K562 (cell line): Measurements from ENCODE around the gene TESK2. TPM values are rescaled to one million over a fixed set of nuclear protein-coding genes. Genes with fewer than 3 reads are reported as not detected.

Experiments used
- ATAC-seq: fragments of 200-7000 bp; cut with Tn5 transposase; 3 replicates; pipeline ENCODE4 v1.9.1; 2020; ENCODE audit warnings: moderate library complexity
- BruUV-seq: library from RNA; stranded (reverse); fragments of 400-500 nt; replicated peaks from 2 replicates; lab custom pipeline; 2021; lab: Mats Ljungman, UMichigan
- CTCF ChIA-PET: fragments of 300-600 bp; formaldehyde crosslinking; extraction: SDS; loops from one replicate; lab custom pipeline; 2021; ENCODE audit warnings: low intra/inter-chr PET ratio; lab: Yijun Ruan, JAX
- POLR2A ChIA-PET: fragments of 300-600, 350-650 bp; sonication (Branson Sonifier 250); formaldehyde crosslinking; extraction: SDS; loops from one replicate; lab custom pipeline; 2021; ENCODE audit warnings: antibody characterized with exemption, inconsistent platforms; lab: Yijun Ruan, JAX
- DNase-seq, 4 experiments: peaks; one replicate each; pipeline versions ENCODE4 v3.0.0 to v3.0.0-alpha.2; 2011 to 2018; ENCODE audit warnings: low spot score in 3 of 4, mixed read lengths in 3 of 4; ENCODE audit errors: extremely low read depth in 1 of 4
- FAIRE-seq: peaks from 2 replicates; lab custom pipeline; 2011; peaks lifted over from hg19 to GRCh38; lab: Jason Lieb, UNC
- H2AFZ ChIP-seq: 2 replicates; pipeline ENCODE4 v1.6.0; 2011; ENCODE audit warnings: low read depth, low read length, control low read depth, inconsistent platforms
- H3K27ac ChIP-seq: fragments of 200-600 bp; 3 replicates; pipeline ENCODE4 v1.8.0; 2011; ENCODE audit warnings: low read depth, mild to moderate bottlenecking, control low read depth, inconsistent platforms, low read length, moderate library complexity, mixed read lengths; ENCODE audit errors: extremely low read depth
- H3K27me3 ChIP-seq, 2 experiments: fragments of 300-600 bp in 1 of 2; 2 replicates in 1 of 2; 3 replicates in 1 of 2; pipeline versions ENCODE4 v1.6.0 to v1.8.0; 2011; ENCODE audit warnings: inconsistent platforms in 2 of 2, low read length in 2 of 2, mild to moderate bottlenecking in 1 of 2, mixed read lengths in 1 of 2, moderate library complexity in 1 of 2; ENCODE audit not compliant: control insufficient read depth in 2 of 2, insufficient read depth in 2 of 2
- H3K36me3 ChIP-seq: fragments of 300-600 bp; 3 replicates; pipeline ENCODE4 v1.8.0; 2011; ENCODE audit warnings: mild to moderate bottlenecking, low read length, inconsistent platforms; ENCODE audit not compliant: control insufficient read depth, insufficient read depth
- H3K4me1 ChIP-seq, 2 experiments: fragments of 200-600 bp in 1 of 2; replicated peaks in 1 of 2; 2 replicates in 1 of 2; 3 replicates in 1 of 2; pipeline versions ENCODE4 v1.5.1 to v1.8.0; 2011; ENCODE audit warnings: inconsistent platforms in 2 of 2, low read length in 2 of 2, mild to moderate bottlenecking in 1 of 2, mixed read lengths in 1 of 2, moderate library complexity in 1 of 2; ENCODE audit not compliant: control insufficient read depth in 2 of 2, insufficient read depth in 2 of 2
- H3K4me2 ChIP-seq: 2 replicates; pipeline ENCODE4 v1.6.1; 2011; ENCODE audit warnings: low read length, control low read depth, inconsistent platforms, mixed read lengths; ENCODE audit not compliant: insufficient read depth
- H3K4me3 ChIP-seq: fragments of 200-600 bp; sonication (generic), shearing (Covaris generic); 2 replicates; pipeline ENCODE4 v1.5.1; 2016; ENCODE audit warnings: control low read depth, inconsistent platforms
- H3K79me2 ChIP-seq: fragments of 200-600 bp; 3 replicates; pipeline ENCODE4 v1.8.0; 2011; ENCODE audit warnings: low read length, inconsistent platforms; ENCODE audit not compliant: control insufficient read depth, insufficient read depth
- H3K9ac ChIP-seq, 2 experiments: 2 replicates each; pipeline versions ENCODE4 v1.6.0 to v1.6.1; 2011; ENCODE audit warnings: low read depth in 2 of 2, low read length in 2 of 2, control low read depth in 1 of 2, inconsistent platforms in 1 of 2, mild to moderate bottlenecking in 1 of 2, mixed read lengths in 1 of 2; ENCODE audit not compliant: insufficient read depth in 1 of 2
- H3K9me1 ChIP-seq: one replicate; pipeline ENCODE4 v1.6.0; 2011; ENCODE audit warnings: inconsistent platforms, mild to moderate bottlenecking, low read length, moderate library complexity; ENCODE audit not compliant: control insufficient read depth, insufficient read depth
- H3K9me3 ChIP-seq: replicated peaks from 2 replicates; pipeline ENCODE4 v1.5.1; 2011; ENCODE audit warnings: low read depth, low read length, inconsistent platforms; ENCODE audit not compliant: control insufficient read depth, insufficient read depth
- H4K20me1 ChIP-seq: replicated peaks from 2 replicates; pipeline ENCODE4 v1.6.1; 2011; ENCODE audit warnings: low read length, inconsistent platforms, mixed read lengths; ENCODE audit not compliant: control insufficient read depth, insufficient read depth
- ADNP ChIP-seq: fragments of 200-800 bp; sonication (Bioruptor generic); IDR thresholded peaks from 2 replicates; pipeline ENCODE4 v1.6.1; 2016; ENCODE audit warnings: missing genetic modification characterization, missing compliant biosample characterization
- E2F4 ChIP-seq: sonication (generic); formaldehyde crosslinking; IDR thresholded peaks from 2 replicates; pipeline ENCODE4 v1.8.0; 2022; ENCODE audit warnings: mild to moderate bottlenecking, low read depth, missing genetic modification reagents
- MAX ChIP-seq: sonication (generic); formaldehyde crosslinking; IDR thresholded peaks from 2 replicates; pipeline ENCODE4 v1.9.0; 2022; ENCODE audit warnings: mild to moderate bottlenecking, missing genetic modification reagents
- MAZ ChIP-seq, 2 experiments: fragments of 450-650 bp in 1 of 2; sonication (generic) in 1 of 2; formaldehyde crosslinking; IDR thresholded peaks in 1 of 2; conservative IDR thresholded peaks in 1 of 2; 2 replicates each; pipeline versions ENCODE4 v1.4.0 to v1.5.0; 2020; ENCODE audit warnings: mild to moderate bottlenecking in 1 of 2, missing genetic modification reagents in 1 of 2
- RBFOX2 ChIP-seq: fragments of 200-400 bp; formaldehyde crosslinking; IDR thresholded peaks from 2 replicates; pipeline ENCODE4 v1.6.1; 2017; ENCODE audit warnings: low read depth, mild to moderate bottlenecking, low read length, moderate library complexity
- SPI1 ChIP-seq: IDR thresholded peaks from 2 replicates; pipeline ENCODE4 v1.6.1; 2011; ENCODE audit warnings: low read depth, low read length, control low read depth, borderline replicate concordance
- TCF7L2 ChIP-seq: fragments of 150-350 bp; IDR thresholded peaks from 2 replicates; pipeline ENCODE4 v1.6.1; 2016; ENCODE audit warnings: low read depth, mild to moderate bottlenecking, low read length, moderate library complexity
- TFE3 ChIP-seq: fragments of 450-650 bp; formaldehyde crosslinking; IDR thresholded peaks from 2 replicates; pipeline ENCODE4 v1.4.0; 2020; ENCODE audit warnings: mild to moderate bottlenecking, mixed read lengths
- ZNF224 ChIP-seq: sonication (generic); formaldehyde crosslinking; IDR thresholded peaks from 2 replicates; pipeline ENCODE4 v1.8.0; 2022; ENCODE audit warnings: mild to moderate bottlenecking, missing genetic modification reagents
- in situ Hi-C: fragments of 300-500 bp; cut with MboI; formaldehyde crosslinking; loops from 4 replicates; pipeline ENCODE4 v1.15.0; 2018; ENCODE audit warnings: inconsistent platforms, mixed read lengths
- intact Hi-C: fragments of 100-400 bp; cut with micrococcal nuclease; formaldehyde crosslinking; loops from 2 replicates; pipeline ENCODE4 v1.14.2; 2022
- polyA plus RNA-seq, 8 experiments: library from polyadenylated mRNA; depleted of rRNA in 4 of 8; stranded (reverse) in 5 of 8; unstranded in 3 of 8; fragments of >200 nt; fragmentation: Nextera tagmentation in 2 of 8; fragmentation: Illumina TruSeq in 1 of 8; extraction: Ambion mirVana in 2 of 8; extraction: Trizol in 1 of 8; gene quantifications; 2 replicates each; pipeline versions ENCODE4 v1.2.1 to v1.2.3, GENCODE V29; 2011 to 2014; ENCODE audit warnings: inconsistent platforms in 1 of 8, missing spikeins in 1 of 8
- total RNA-seq, 7 experiments: library from RNA; depleted of rRNA in 6 of 7; stranded (reverse); fragments of >200 nt in 6 of 7; fragmentation: Illumina TruSeq in 2 of 7; extraction: Trizol in 2 of 7; gene quantifications; 2 replicates each; pipeline versions ENCODE4 v1.2.1 to v1.2.3, GENCODE V29; 2011 to 2021; ENCODE audit warnings: low replicate concordance in 1 of 7
- TF ChIP-seq, protein P1 (sequence below): fragments of 250-450 bp; sonication (Bioruptor Pico); IDR thresholded peaks from 2 replicates; pipeline ENCODE4 v1.6.1; 2021; ENCODE audit warnings: mild to moderate bottlenecking
- TF ChIP-seq, protein P2 (sequence below), 2 experiments: fragments of 450-650 bp; IDR thresholded peaks; 2 replicates each; pipeline ENCODE4 v1.6.1; 2016

TESK2 gene
- total and polyA plus RNA-seq, 9 of the 15 experiments (the other 6 are each of a cell fraction or from before 2014, with no cell fraction given), result 1.6 to 5.3 (median 3.7) TPM

DNA sequence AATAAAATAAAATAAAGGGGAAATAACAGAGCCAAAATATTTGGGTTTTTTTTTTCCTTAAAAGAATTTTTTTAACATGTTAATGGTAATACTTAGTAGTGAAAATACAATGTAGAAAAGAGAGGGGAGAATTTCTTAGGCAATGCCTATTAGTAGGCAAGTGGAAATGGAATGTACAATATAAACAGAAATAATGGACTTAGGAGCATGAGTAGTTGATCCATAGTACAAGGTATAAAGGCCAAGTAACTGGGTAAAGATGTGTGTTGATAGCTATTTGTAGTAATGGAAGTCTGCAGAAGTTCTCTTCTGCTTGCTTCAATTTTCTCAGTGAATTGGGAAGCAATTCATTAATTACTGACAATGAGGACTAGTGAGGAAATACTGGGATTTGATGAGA lies 34.4 kb downstream of the TESK2 start:
- in situ Hi-C loops, result no loop called here
- Histone ChIP-seq H3K4me3 (no peak overlapping the region), H3K36me3 (no peaks in the 10 kb centered on the region), H3K4me2 (no peak overlapping the region), H3K27me3 (no peaks in the 10 kb centered on the region; a peak in 1 of 5 replicates), H4K20me1 (no peaks in the 10 kb centered on the region), H3K9me1 (no peaks in the 10 kb centered on the region), H3K9me3 (no peaks in the 10 kb centered on the region), H2AFZ (no peak overlapping the region), H3K9ac (no peak overlapping the region), H3K79me2 (no peaks in the 10 kb centered on the region), H3K27ac (no peak overlapping the region), H3K4me1 (peaks cover 0 to 4% of the 10 kb centered on the region in 2 experiments; a peak in 1 of 5 replicates)
- intact Hi-C loops, result no loop called here
- ATAC-seq (no peak), FAIRE-seq (no peak), DNase-seq (no peak)
- no TSS peak for BruUV-seq
- POLR2A ChIA-PET, result interaction anchor here (0.5 to 1.0 kb wide), 3 partner anchors 14 to 675 kb away, joined by 3 to 8 read pairs (median 3); partner anchors contain the start of genes MUTYH and TOE1
- CTCF ChIA-PET, result no interaction called here
- no peak for TF ChIP-seq TCF7L2
- TF ChIP-seq MAZ (CRISPR knock-in tag; conservative IDR thresholded peaks at IDR 0.05 in 1 of 2, IDR thresholded peaks at IDR 0.05 in 1 of 2), result no peak
- TF ChIP-seq, protein P1, sequence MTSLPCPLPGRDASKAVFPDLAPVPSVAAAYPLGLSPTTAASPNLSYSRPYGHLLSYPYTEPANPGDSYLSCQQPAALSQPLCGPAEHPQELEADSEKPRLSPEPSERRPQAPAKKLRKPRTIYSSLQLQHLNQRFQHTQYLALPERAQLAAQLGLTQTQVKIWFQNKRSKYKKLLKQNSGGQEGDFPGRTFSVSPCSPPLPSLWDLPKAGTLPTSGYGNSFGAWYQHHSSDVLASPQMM (CRISPR knock-in tag), result no peak
- TF ChIP-seq E2F4 (CRISPR knock-in tag), result no peak
- TF ChIP-seq SPI1, result no peak
- no peak for TF ChIP-seq RBFOX2
- no peak for TF ChIP-seq ZNF224 (CRISPR knock-in tag)
- TF ChIP-seq MAX (CRISPR knock-in tag), result no peak
- TF ChIP-seq, protein P2, sequence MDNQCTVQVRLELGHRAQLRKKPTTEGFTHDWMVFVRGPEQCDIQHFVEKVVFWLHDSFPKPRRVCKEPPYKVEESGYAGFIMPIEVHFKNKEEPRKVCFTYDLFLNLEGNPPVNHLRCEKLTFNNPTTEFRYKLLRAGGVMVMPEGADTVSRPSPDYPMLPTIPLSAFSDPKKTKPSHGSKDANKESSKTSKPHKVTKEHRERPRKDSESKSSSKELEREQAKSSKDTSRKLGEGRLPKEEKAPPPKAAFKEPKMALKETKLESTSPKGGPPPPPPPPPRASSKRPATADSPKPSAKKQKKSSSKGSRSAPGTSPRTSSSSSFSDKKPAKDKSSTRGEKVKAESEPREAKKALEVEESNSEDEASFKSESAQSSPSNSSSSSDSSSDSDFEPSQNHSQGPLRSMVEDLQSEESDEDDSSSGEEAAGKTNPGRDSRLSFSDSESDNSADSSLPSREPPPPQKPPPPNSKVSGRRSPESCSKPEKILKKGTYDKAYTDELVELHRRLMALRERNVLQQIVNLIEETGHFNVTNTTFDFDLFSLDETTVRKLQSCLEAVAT (IDR thresholded peaks at IDR 0.05), result no peak
- no peak for TF ChIP-seq ADNP (tag)
- no peak for TF ChIP-seq TFE3 (CRISPR knock-in tag)
